ENCODE data around the gene TWIST1. TPM values are rescaled to one million over a fixed set of nuclear protein-coding genes. Genes with fewer than 3 reads are reported as not detected.

The TWIST1 gene
- polyA plus RNA-seq, 1 of the 3 experiments (the other 2 are of a cell fraction): 170 TPM

DNA sequence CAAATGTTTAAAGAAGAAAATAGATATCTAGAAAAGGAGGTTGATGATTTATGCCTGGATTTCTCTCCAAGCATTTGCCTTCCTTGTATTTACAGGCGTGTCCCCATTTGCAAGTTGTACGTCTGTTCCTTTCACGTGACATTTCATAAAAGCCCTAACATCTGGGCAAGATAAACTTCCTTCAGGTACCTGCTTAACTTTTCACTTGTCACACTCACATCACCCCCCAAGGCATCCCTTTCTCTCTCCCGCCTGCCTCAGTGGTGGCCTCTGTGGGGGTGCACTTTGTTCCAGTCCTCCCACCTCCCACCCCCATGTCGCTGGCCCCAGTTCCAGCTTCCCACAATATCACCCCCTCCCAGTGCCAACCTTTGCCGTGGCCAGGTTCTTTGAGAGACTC lies 6.7 kb downstream of the TWIST1 start:
- H3K4me3 ChIP-seq (ENCODE audit: low read depth in 2 of 2, low read length in 1 of 2): peak overlapping the region; percentile 92 to 100
- no peaks in the 10 kb centered on the region for H3K9me3 ChIP-seq
- peaks cover 20% of the 10 kb centered on the region for H4K20me1 ChIP-seq (ENCODE audit: insufficient read depth)
- no peaks in the 10 kb centered on the region for H3K27me3 ChIP-seq (ENCODE audit: insufficient read depth)
- peaks cover 54% of the 10 kb centered on the region for H3F3A ChIP-seq (replicated peaks; ENCODE audit: insufficient read depth)
- H3K36me3 ChIP-seq (replicated peaks in 1 of 2; ENCODE audit: control insufficient read depth in 1 of 2, insufficient read depth in 2 of 2, low read length in 1 of 2): peaks cover 43 to 68% of the 10 kb centered on the region in 2 experiments
- DNase-seq: peak; percentile 59
- H3K27ac ChIP-seq (ENCODE audit: low read depth in 2 of 2, low read length in 1 of 2): peak overlapping the region; percentile 96 to 100
- ChIA-PET POLR2A (interaction anchor here (0.6 to 7.2 kb wide), 7 partner anchors 7 to 413 kb away, joined by 3 to 151 read pairs (median 4); partner anchors contain the start of gene TWIST1), CTCF (interaction anchor here (0.7 to 7.5 kb wide), 2 partner anchors 8 to 417 kb away, joined by 5 to 92 read pairs; partner anchors contain the start of gene TWIST1)
- peaks cover 17 to 51% of the 10 kb centered on the region in 2 experiments; a peak in 2 of 4 replicates for H3K4me1 ChIP-seq (ENCODE audit: control insufficient read depth in 1 of 2, insufficient read depth in 2 of 2, low read depth in 1 of 2, low read length in 1 of 2)
- H3K4me2 ChIP-seq: peak overlapping the region; percentile 88
- TF ChIP-seq ELF1 (IDR thresholded peaks at IDR 0.05) (no peak), RFX5 (IDR thresholded peaks at IDR 0.05; ENCODE audit: low read length) (no peak), CHD2 (IDR thresholded peaks at IDR 0.05; ENCODE audit: low read length, partially characterized antibody) (no peak), MXI1 (IDR thresholded peaks at IDR 0.05; ENCODE audit: low read depth, low read length) (0 out of 2 replicates have a peak, but pooled peaks have one; percentile 57), GATA2 (CRISPR knock-in tag; IDR thresholded peaks at IDR 0.05) (no peak), FOXJ3 (CRISPR knock-in tag; IDR thresholded peaks at IDR 0.05) (no peak), NFIC (IDR thresholded peaks at IDR 0.05; ENCODE audit: borderline replicate concordance) (no peak), SMC3 (IDR thresholded peaks at IDR 0.05; ENCODE audit: low read depth, low read length) (0 out of 2 replicates have a peak, but pooled peaks have one; percentile 13), EZH2phosphoT487 (IDR thresholded peaks at IDR 0.05; ENCODE audit: borderline replicate concordance, low read depth) (no peak), TCF12 (IDR thresholded peaks at IDR 0.05) (no peak), EP300 (IDR thresholded peaks at IDR 0.05; ENCODE audit: borderline replicate concordance in 1 of 2, low read depth in 1 of 2, low read length in 1 of 2) (no peak), FOXM1 (IDR thresholded peaks at IDR 0.05; ENCODE audit: low read depth) (no peak), FOSL2 (IDR thresholded peaks at IDR 0.05; ENCODE audit: borderline replicate concordance, low read depth) (no peak), RAD21 (IDR thresholded peaks at IDR 0.05; ENCODE audit: low read length) (no peak), MEF2A (IDR thresholded peaks at IDR 0.05; ENCODE audit: borderline replicate concordance, low read depth) (no peak), TAF1 (IDR thresholded peaks at IDR 0.05; ENCODE audit: borderline replicate concordance, low read depth, low read length) (no peak), JUND (IDR thresholded peaks at IDR 0.05) (no peak), RXRA (IDR thresholded peaks at IDR 0.05; ENCODE audit: borderline replicate concordance, low read depth) (no peak)
- TF ChIP-seq, protein P1, sequence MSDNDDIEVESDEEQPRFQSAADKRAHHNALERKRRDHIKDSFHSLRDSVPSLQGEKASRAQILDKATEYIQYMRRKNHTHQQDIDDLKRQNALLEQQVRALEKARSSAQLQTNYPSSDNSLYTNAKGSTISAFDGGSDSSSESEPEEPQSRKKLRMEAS (IDR thresholded peaks at IDR 0.05; ENCODE audit: low read depth): peak; percentile 7; the same call in 1 of the 2 replicates
- TF ChIP-seq, protein P2, sequence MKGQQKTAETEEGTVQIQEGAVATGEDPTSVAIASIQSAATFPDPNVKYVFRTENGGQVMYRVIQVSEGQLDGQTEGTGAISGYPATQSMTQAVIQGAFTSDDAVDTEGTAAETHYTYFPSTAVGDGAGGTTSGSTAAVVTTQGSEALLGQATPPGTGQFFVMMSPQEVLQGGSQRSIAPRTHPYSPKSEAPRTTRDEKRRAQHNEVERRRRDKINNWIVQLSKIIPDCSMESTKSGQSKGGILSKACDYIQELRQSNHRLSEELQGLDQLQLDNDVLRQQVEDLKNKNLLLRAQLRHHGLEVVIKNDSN (IDR thresholded peaks at IDR 0.05; ENCODE audit: borderline replicate concordance, low read depth): peak; percentile 27; the same call in 1 of the 2 replicates
- TF ChIP-seq, protein P3, sequence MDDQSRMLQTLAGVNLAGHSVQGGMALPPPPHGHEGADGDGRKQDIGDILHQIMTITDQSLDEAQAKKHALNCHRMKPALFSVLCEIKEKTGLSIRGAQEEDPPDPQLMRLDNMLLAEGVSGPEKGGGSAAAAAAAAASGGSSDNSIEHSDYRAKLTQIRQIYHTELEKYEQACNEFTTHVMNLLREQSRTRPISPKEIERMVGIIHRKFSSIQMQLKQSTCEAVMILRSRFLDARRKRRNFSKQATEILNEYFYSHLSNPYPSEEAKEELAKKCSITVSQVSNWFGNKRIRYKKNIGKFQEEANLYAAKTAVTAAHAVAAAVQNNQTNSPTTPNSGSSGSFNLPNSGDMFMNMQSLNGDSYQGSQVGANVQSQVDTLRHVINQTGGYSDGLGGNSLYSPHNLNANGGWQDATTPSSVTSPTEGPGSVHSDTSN (IDR thresholded peaks at IDR 0.05): no peak
- TF ChIP-seq, protein P4, sequence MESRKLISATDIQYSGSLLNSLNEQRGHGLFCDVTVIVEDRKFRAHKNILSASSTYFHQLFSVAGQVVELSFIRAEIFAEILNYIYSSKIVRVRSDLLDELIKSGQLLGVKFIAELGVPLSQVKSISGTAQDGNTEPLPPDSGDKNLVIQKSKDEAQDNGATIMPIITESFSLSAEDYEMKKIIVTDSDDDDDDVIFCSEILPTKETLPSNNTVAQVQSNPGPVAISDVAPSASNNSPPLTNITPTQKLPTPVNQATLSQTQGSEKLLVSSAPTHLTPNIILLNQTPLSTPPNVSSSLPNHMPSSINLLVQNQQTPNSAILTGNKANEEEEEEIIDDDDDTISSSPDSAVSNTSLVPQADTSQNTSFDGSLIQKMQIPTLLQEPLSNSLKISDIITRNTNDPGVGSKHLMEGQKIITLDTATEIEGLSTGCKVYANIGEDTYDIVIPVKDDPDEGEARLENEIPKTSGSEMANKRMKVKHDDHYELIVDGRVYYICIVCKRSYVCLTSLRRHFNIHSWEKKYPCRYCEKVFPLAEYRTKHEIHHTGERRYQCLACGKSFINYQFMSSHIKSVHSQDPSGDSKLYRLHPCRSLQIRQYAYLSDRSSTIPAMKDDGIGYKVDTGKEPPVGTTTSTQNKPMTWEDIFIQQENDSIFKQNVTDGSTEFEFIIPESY (IDR thresholded peaks at IDR 0.05; ENCODE audit: borderline replicate concordance, low read depth): no peak
- WGBS (ENCODE audit: low lambda C conversion rate): 14% methylated on average over 6 of the region's 6 CpGs
- H3K9me2 ChIP-seq: no peaks in the 10 kb centered on the region
- no peak overlapping the region for H2AFZ ChIP-seq (ENCODE audit: low read depth)
- peak overlapping the region; percentile 95 for H3K9ac ChIP-seq
- H3K79me2 ChIP-seq (ENCODE audit: insufficient read depth): peaks cover 100% of the 10 kb centered on the region

Measured in SK-N-SH (cell line).